ENCODE results near the gene SLC39A6. TPM values are rescaled to one million over a fixed set of nuclear protein-coding genes. Genes with fewer than 3 reads are reported as not detected.

SLC39A6 gene
- polyA plus RNA-seq, 1 donor (not counting 4 experiments of a cell fraction or from before 2014, with no cell fraction given), result 145 TPM

DNA sequence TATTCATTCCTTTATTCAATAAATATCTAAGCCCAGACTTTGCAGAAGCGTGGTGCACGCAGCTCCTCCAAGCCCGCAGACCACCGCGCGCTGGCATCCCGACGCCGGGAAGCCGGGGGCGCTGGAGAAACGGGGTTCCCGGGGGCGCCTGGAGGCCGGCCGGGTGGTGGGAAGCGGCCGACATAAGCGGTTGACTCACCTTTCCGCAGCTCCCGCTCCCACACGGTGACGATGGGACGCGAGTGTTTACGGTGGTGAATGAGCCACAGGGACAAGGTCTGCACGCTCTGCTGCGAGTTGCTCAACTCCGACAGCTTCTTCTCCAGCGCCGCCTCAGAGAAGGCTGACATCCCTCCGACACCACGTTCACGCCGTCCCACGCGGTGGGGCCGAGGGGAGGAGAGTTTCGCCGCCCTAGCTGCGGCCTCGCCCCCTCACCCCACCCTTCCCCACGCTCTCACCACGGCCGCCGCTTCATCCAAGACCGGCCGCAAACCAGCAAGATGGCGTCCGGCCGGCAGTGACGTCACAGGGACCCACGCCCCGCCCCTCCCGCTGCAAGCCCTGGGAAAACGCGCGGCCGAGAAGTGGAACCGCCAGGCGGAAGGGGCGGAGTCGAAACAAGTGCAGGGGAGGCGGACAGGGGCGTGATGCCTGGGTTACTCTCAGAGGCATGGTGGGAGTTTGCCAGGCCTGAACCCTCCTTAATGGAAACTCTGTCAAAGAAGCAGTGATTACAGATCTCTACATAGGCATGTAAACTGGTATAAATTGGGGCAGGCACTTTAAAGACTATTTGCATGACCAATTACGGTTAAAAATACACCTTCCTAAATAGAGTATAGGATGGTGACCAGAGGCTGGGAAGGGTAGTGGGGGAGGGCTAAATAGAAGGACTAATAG, 61.8 kb downstream of the SLC39A6 start, which contains the start of gene RPRD1A:
Gene RPRD1A (minus strand): TSS at position 505 of the 903 bp plus-strand sequence. CDS start 155 bp downstream, at position 350.
- no peaks in the 10 kb centered on the region for H3K9me1 ChIP-seq (ENCODE audit: control insufficient read depth, extremely low read depth, insufficient read depth, low read length)
- H3K4me3 ChIP-seq (ENCODE audit: control insufficient read depth in 2 of 3, extremely low read depth in 1 of 3, insufficient read depth in 2 of 3, low read depth in 1 of 3, low read length in 3 of 3), result peak within 1 kb of the TSS; percentile 70 to 90 (median 90)
- H3K79me2 ChIP-seq (ENCODE audit: control insufficient read depth, insufficient read depth, low read length), result peaks cover 50% of the 10 kb centered on the region
- peak within 1 kb of the TSS; percentile 94 for H3K4me2 ChIP-seq (ENCODE audit: control insufficient read depth, extremely low read depth, insufficient read depth, low read depth, low read length)
- peak; percentile 41 for DNase-seq (ENCODE audit: low read depth, low spot score)
- no peak for TF ChIP-seq EZH2 (IDR thresholded peaks at IDR 0.05; ENCODE audit: low read length)
- TF ChIP-seq, protein P1, sequence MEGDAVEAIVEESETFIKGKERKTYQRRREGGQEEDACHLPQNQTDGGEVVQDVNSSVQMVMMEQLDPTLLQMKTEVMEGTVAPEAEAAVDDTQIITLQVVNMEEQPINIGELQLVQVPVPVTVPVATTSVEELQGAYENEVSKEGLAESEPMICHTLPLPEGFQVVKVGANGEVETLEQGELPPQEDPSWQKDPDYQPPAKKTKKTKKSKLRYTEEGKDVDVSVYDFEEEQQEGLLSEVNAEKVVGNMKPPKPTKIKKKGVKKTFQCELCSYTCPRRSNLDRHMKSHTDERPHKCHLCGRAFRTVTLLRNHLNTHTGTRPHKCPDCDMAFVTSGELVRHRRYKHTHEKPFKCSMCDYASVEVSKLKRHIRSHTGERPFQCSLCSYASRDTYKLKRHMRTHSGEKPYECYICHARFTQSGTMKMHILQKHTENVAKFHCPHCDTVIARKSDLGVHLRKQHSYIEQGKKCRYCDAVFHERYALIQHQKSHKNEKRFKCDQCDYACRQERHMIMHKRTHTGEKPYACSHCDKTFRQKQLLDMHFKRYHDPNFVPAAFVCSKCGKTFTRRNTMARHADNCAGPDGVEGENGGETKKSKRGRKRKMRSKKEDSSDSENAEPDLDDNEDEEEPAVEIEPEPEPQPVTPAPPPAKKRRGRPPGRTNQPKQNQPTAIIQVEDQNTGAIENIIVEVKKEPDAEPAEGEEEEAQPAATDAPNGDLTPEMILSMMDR (optimal IDR thresholded peaks at IDR 0.05 in 1 of 3, IDR thresholded peaks at IDR 0.05 in 1 of 3, conservative IDR thresholded peaks at IDR 0.05 in 1 of 3; ENCODE audit: extremely low read depth in 1 of 3, insufficient read depth in 2 of 3, low read length in 3 of 3), result no peak
- dilution Hi-C loops (cut with MboI; ENCODE audit: extremely low pct_ligation_motif_present, low sequenced_read_pairs), result no loop called here
- H3K9ac ChIP-seq (ENCODE audit: control insufficient read depth, extremely low read depth, insufficient read depth, low read length), result peak within 1 kb of the TSS; percentile 92
- H4K20me1 ChIP-seq (ENCODE audit: control insufficient read depth, extremely low read depth, insufficient read depth, low read length), result peaks cover 7% of the 10 kb centered on the region
- no peaks in the 10 kb centered on the region for H3K9me3 ChIP-seq (ENCODE audit: control insufficient read depth, low read depth, low read length)
- peak within 1 kb of the TSS; percentile 92 for H3K27ac ChIP-seq (ENCODE audit: control insufficient read depth, insufficient read depth, low read length)
- H2AFZ ChIP-seq (ENCODE audit: control insufficient read depth, low read length), result peak within 1 kb of the TSS; percentile 84
- no peaks in the 10 kb centered on the region for H3K27me3 ChIP-seq (ENCODE audit: control insufficient read depth, extremely low read depth, insufficient read depth, low read length)
- H3K4me1 ChIP-seq (ENCODE audit: control insufficient read depth, extremely low read depth, insufficient read depth, low read length), result no peaks in the 10 kb centered on the region
- H3K36me3 ChIP-seq (ENCODE audit: control insufficient read depth in 2 of 2, extremely low read depth in 1 of 2, insufficient read depth in 2 of 2, low read length in 2 of 2), result peaks cover 0 to 7% of the 10 kb centered on the region in 2 experiments
- FAIRE-seq, result no peak

DNA sequence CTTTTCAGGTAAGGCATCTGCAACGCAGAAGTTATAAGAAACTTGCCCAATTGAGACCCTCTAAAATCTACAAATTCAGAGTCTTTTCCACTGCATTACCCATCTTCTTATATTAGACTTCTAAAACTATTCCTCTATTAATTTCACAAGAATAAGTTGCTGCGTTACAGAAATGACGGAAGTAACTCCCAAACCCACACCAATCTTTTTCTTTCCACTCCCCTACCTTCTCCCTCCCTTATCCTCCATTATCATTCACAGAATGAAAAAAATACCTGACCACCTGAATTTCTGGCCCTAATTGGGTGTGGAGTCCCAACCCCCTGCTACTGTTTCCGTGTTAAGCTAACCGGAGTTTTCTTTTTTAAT, 62.5 kb downstream of the SLC39A6 start:
- peak overlapping the region; percentile 70 to 90 (median 90) for H3K4me3 ChIP-seq (ENCODE audit: control insufficient read depth in 2 of 3, extremely low read depth in 1 of 3, insufficient read depth in 2 of 3, low read depth in 1 of 3, low read length in 3 of 3)
- no peaks in the 10 kb centered on the region for H3K9me1 ChIP-seq (ENCODE audit: control insufficient read depth, extremely low read depth, insufficient read depth, low read length)
- TF ChIP-seq, protein P1 (optimal IDR thresholded peaks at IDR 0.05 in 1 of 3, IDR thresholded peaks at IDR 0.05 in 1 of 3, conservative IDR thresholded peaks at IDR 0.05 in 1 of 3; ENCODE audit: extremely low read depth in 1 of 3, insufficient read depth in 2 of 3, low read length in 3 of 3), result no peak
- no peak for TF ChIP-seq EZH2 (IDR thresholded peaks at IDR 0.05; ENCODE audit: low read length)
- H3K79me2 ChIP-seq (ENCODE audit: control insufficient read depth, insufficient read depth, low read length), result peaks cover 54% of the 10 kb centered on the region
- FAIRE-seq, result no peak
- no peaks in the 10 kb centered on the region for H3K4me1 ChIP-seq (ENCODE audit: control insufficient read depth, extremely low read depth, insufficient read depth, low read length)
- H3K27ac ChIP-seq (ENCODE audit: control insufficient read depth, insufficient read depth, low read length), result peak overlapping the region; percentile 92
- peak overlapping the region; percentile 92 for H3K9ac ChIP-seq (ENCODE audit: control insufficient read depth, extremely low read depth, insufficient read depth, low read length)
- no peak for DNase-seq (ENCODE audit: low read depth, low spot score)
- peak overlapping the region; percentile 94 for H3K4me2 ChIP-seq (ENCODE audit: control insufficient read depth, extremely low read depth, insufficient read depth, low read depth, low read length)
- peak overlapping the region; percentile 84 for H2AFZ ChIP-seq (ENCODE audit: control insufficient read depth, low read length)
- dilution Hi-C loops (cut with MboI; ENCODE audit: extremely low pct_ligation_motif_present, low sequenced_read_pairs), result no loop called here
- H4K20me1 ChIP-seq (ENCODE audit: control insufficient read depth, extremely low read depth, insufficient read depth, low read length), result peaks cover 7% of the 10 kb centered on the region
- peaks cover 0 to 7% of the 10 kb centered on the region in 2 experiments for H3K36me3 ChIP-seq (ENCODE audit: control insufficient read depth in 2 of 2, extremely low read depth in 1 of 2, insufficient read depth in 2 of 2, low read length in 2 of 2)
- H3K27me3 ChIP-seq (ENCODE audit: control insufficient read depth, extremely low read depth, insufficient read depth, low read length), result no peaks in the 10 kb centered on the region
- no peaks in the 10 kb centered on the region for H3K9me3 ChIP-seq (ENCODE audit: control insufficient read depth, low read depth, low read length)
